ENCODE data around the gene ANO1. TPM values are rescaled to one million over a fixed set of nuclear protein-coding genes. Genes with fewer than 3 reads are reported as not detected.

ANO1 gene
- total RNA-seq, 2 experiments from 2014 or later: not detected

DNA sequence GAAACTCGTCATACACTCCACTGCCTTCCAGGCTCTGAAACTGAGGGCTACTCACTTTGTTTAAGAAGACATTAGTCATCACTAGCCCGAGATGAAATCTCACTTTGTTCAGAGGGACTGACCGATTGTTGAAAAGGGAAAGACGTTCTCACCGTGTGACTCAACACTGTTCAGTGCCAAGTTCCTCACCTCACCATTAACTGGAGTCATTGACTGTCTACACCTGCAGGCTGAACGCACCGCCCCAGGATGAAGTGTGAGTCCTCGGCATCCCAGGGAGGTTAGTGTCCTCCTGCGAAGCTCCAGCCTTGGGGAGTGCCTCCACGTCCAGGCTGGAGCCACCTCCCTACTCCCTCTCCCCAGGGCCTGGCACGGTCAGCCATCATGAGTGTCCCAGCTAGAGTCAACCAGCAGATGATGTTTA is 155.4 kb downstream of the ANO1 start:
- Mint-ChIP-seq H3K4me3 (no peak overlapping the region), H3K9me3 (no peaks in the 10 kb centered on the region), H3K27ac (no peak overlapping the region), H3K36me3 (ENCODE audit: low read depth) (no peaks in the 10 kb centered on the region), H3K4me1 (ENCODE audit: low read depth) (no peaks in the 10 kb centered on the region), H3K27me3 (peaks cover 9% of the 10 kb centered on the region)
- no peaks in the 10 kb centered on the region for H3K36me3 ChIP-seq (ENCODE audit: insufficient read depth, low read length)
- H3K4me1 ChIP-seq (ENCODE audit: insufficient read depth, low read length): no peaks in the 10 kb centered on the region
- DNase-seq (no peak), ATAC-seq (ENCODE audit: poor library complexity) (no peak)
- no peak overlapping the region for H3K4me3 ChIP-seq (ENCODE audit: low read length)
- ChIA-PET POLR2A (no interaction called here), CTCF (no interaction called here)
- H3K9me3 ChIP-seq (ENCODE audit: control insufficient read depth in 1 of 2, insufficient read depth in 1 of 2, low read length in 2 of 2): peaks cover 0 to 3% of the 10 kb centered on the region in 2 experiments
- H3K27me3 ChIP-seq (ENCODE audit: control insufficient read depth in 1 of 2, insufficient read depth in 2 of 2, low read length in 2 of 2): peaks cover 0 to 3% of the 10 kb centered on the region in 2 experiments
- intact Hi-C loops (cut with DNase I, micrococcal nuclease): no loop called here
- TF ChIP-seq, protein P1, sequence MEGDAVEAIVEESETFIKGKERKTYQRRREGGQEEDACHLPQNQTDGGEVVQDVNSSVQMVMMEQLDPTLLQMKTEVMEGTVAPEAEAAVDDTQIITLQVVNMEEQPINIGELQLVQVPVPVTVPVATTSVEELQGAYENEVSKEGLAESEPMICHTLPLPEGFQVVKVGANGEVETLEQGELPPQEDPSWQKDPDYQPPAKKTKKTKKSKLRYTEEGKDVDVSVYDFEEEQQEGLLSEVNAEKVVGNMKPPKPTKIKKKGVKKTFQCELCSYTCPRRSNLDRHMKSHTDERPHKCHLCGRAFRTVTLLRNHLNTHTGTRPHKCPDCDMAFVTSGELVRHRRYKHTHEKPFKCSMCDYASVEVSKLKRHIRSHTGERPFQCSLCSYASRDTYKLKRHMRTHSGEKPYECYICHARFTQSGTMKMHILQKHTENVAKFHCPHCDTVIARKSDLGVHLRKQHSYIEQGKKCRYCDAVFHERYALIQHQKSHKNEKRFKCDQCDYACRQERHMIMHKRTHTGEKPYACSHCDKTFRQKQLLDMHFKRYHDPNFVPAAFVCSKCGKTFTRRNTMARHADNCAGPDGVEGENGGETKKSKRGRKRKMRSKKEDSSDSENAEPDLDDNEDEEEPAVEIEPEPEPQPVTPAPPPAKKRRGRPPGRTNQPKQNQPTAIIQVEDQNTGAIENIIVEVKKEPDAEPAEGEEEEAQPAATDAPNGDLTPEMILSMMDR (IDR thresholded peaks at IDR 0.05): no peak
- H3K27ac ChIP-seq (ENCODE audit: low read depth in 1 of 2, low read length in 2 of 2): no peak overlapping the region

DNA sequence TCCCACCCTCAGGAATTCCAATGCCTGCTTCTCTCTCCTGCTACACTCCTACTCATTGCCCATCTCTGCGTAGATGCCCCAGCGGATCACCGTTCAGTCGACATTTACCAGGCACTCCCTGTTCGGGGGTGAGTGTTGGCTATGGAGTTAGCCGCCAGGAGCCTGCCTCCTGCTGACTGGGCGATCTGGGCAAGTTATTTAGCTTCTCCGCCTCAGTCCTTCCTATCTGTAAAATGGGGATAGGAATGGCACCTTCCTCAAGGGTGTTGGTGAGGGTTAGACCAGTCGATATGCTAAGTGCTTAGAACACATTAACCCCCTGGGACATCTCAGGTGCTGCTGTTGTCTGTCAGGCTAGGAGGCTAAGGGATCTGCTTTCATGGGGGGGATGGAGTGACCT is 155.8 kb downstream of the ANO1 start:
- CTCF ChIA-PET: no interaction called here

More for the DNA sequence above, 155.8 kb downstream of the ANO1 start:
- Histone ChIP-seq H3K4me1 (ENCODE audit: insufficient read depth, low read length) (no peaks in the 10 kb centered on the region), H3K4me3 (ENCODE audit: low read length) (no peak overlapping the region), H3K36me3 (ENCODE audit: insufficient read depth, low read length) (no peaks in the 10 kb centered on the region), H3K9me3 (ENCODE audit: control insufficient read depth in 1 of 2, insufficient read depth in 1 of 2, low read length in 2 of 2) (peaks cover 0 to 3% of the 10 kb centered on the region in 2 experiments), H3K27ac (ENCODE audit: low read depth in 1 of 2, low read length in 2 of 2) (no peak overlapping the region), H3K27me3 (ENCODE audit: control insufficient read depth in 1 of 2, insufficient read depth in 2 of 2, low read length in 2 of 2) (peaks cover 0 to 3% of the 10 kb centered on the region in 2 experiments)
- no peak for DNase-seq
- no peak overlapping the region for H3K27ac Mint-ChIP-seq
- TF ChIP-seq, protein P1 (IDR thresholded peaks at IDR 0.05): no peak
- no peak overlapping the region for H3K4me3 Mint-ChIP-seq
- H3K9me3 Mint-ChIP-seq: no peaks in the 10 kb centered on the region
- peaks cover 9% of the 10 kb centered on the region for H3K27me3 Mint-ChIP-seq
- H3K36me3 Mint-ChIP-seq (ENCODE audit: low read depth): no peaks in the 10 kb centered on the region
- POLR2A ChIA-PET: no interaction called here
- intact Hi-C loops (cut with DNase I, micrococcal nuclease): no loop called here
- no peaks in the 10 kb centered on the region for H3K4me1 Mint-ChIP-seq (ENCODE audit: low read depth)
- no peak for ATAC-seq (ENCODE audit: poor library complexity)

Other genes starting within 250 kb of the ANO1 start
- gene FADD, start 125.0 kb downstream of the ANO1 start, total RNA-seq: 10 to 100 TPM; 14.5 to 16.5 TPM
- gene PPFIA1, start 192.4 kb downstream of the ANO1 start, total RNA-seq: 10 to 100 TPM; 34.3 to 42.0 TPM

Measured in CD4-positive, alpha-beta T cell (primary cell).